Prostate gland (tissue), 2 donors: ENCODE results near the gene COPS8.

Source experiments
- POLR2A ChIP-seq: fragments of 450-650 bp; IDR thresholded peaks from one replicate; pipeline ENCODE4 v1.6.1; 2016; ENCODE audit warnings: antibody characterized with exemption, mild to moderate bottlenecking
- TF ChIP-seq, protein P1 (sequence below), 4 experiments: fragments of 200-600 bp in 2 of 4; fragments of 450-650 bp in 2 of 4; sonication (generic) in 2 of 4; IDR thresholded peaks; 1 replicate in 3 of 4; 2 replicates in 1 of 4; pipeline ENCODE4 v1.5.1; 2016 to 2019; ENCODE audit warnings: antibody characterized with exemption in 4 of 4, mild to moderate bottlenecking in 2 of 4, moderate library complexity in 2 of 4

DNA sequence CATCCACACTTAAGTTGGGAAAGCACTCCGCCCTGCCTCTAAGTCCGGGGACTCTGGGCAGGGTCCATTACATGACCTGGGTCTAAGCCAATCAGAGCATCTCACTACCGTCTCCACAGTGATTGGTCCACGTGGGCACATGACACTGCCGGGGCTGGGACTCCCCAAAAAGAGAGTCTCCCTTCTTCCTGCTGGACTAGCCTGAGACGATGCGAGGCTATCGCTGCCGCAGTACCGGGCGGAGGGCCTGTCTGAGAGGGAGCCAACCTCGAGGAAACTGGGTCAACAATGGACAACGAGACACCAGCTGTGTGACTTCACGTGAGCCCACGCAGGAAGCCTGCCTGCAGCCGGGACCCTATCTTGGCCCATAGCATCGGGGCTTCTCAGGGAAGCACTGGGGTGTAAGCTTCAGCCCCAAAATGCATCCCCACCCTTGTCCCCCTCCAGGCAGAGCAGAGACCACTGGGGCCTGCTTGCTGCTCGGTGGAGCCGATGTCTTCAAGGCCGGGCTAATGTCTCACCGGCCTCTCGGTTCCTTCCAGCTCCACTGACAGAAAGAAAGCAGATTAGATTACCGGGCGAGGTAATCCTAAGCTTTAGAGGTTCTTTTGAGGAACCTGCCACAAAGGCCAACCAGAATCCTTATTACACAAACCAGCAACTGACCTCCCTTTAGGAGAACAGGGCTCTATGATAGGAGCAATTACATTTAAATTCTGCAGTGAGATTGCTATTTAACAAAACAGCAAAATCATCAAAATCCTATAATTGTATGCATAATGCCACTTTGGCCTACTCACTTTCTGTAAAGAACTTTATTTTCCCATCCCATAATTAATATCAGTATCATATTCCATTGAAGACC is 21.3 kb upstream of the COPS8 start:
- TF ChIP-seq, protein P1, sequence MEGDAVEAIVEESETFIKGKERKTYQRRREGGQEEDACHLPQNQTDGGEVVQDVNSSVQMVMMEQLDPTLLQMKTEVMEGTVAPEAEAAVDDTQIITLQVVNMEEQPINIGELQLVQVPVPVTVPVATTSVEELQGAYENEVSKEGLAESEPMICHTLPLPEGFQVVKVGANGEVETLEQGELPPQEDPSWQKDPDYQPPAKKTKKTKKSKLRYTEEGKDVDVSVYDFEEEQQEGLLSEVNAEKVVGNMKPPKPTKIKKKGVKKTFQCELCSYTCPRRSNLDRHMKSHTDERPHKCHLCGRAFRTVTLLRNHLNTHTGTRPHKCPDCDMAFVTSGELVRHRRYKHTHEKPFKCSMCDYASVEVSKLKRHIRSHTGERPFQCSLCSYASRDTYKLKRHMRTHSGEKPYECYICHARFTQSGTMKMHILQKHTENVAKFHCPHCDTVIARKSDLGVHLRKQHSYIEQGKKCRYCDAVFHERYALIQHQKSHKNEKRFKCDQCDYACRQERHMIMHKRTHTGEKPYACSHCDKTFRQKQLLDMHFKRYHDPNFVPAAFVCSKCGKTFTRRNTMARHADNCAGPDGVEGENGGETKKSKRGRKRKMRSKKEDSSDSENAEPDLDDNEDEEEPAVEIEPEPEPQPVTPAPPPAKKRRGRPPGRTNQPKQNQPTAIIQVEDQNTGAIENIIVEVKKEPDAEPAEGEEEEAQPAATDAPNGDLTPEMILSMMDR (IDR thresholded peaks at IDR 0.05) = no peak
- TF ChIP-seq POLR2A = no peak
